KBM-7 (cell line): ENCODE results near the gene MTHFD2L.

Experiments used
- DNase-seq: peaks from one replicate; pipeline ENCODE4 v3.0.0-alpha.2; 2015
- in situ Hi-C: fragments of 300-500 bp; cut with MboI; formaldehyde crosslinking; loops from 2 replicates; pipeline ENCODE4 v1.14.3; 2020; ENCODE audit warnings: low sequenced_read_pairs, low pct_unique_long_range_greater_than_20kb, mixed read lengths

The MTHFD2L gene

GRCh38 chr4:74284053-74284452 is 126.1 kb downstream of the MTHFD2L start:
- in situ Hi-C loops, result no loop called here
- no peak for DNase-seq

GRCh38 chr4:74287164-74287563 is 129.2 kb downstream of the MTHFD2L start:
- in situ Hi-C loops, result no loop called here
- DNase-seq, result no peak

GRCh38 chr4:74287791-74288190 is 129.9 kb downstream of the MTHFD2L start:
- in situ Hi-C loops, result no loop called here
- no peak for DNase-seq

- in situ Hi-C loops, result no loop called here
- no peak for DNase-seq
Measured at GRCh38 chr4:74291471-74291870, 133.6 kb downstream of the MTHFD2L start.

GRCh38 chr4:74292111-74292870 is 134.4 kb downstream of the MTHFD2L start:
- DNase-seq, result no peak
- in situ Hi-C loops, result no loop called here

- no peak for DNase-seq
- in situ Hi-C loops, result no loop called here
Measured at GRCh38 chr4:74293558-74293957, 135.6 kb downstream of the MTHFD2L start.

- DNase-seq, result no peak
- in situ Hi-C loops, result no loop called here
Measured at GRCh38 chr4:74294681-74295080, 136.8 kb downstream of the MTHFD2L start.

GRCh38 chr4:74297539-74297938 is 139.6 kb downstream of the MTHFD2L start:
- no peak for DNase-seq
- in situ Hi-C loops, result no loop called here

- in situ Hi-C loops, result no loop called here
- no peak for DNase-seq
Measured at GRCh38 chr4:74304095-74304625, 146.2 kb downstream of the MTHFD2L start.

- DNase-seq, result no peak
- in situ Hi-C loops, result no loop called here
Measured at GRCh38 chr4:74305000-74305399, 147.1 kb downstream of the MTHFD2L start.

- in situ Hi-C loops, result no loop called here
- no peak for DNase-seq
Measured at GRCh38 chr4:74307170-74307569, 149.3 kb downstream of the MTHFD2L start.

GRCh38 chr4:74308215-74308614 is 150.3 kb downstream of the MTHFD2L start, which contains the start of gene EPGN:
Gene EPGN, plus strand, starts transcription at chr4:74308470. Its CDS starts 64 bp downstream, at chr4:74308534.
- DNase-seq, result no peak
- in situ Hi-C loops, result no loop called here

- no peak for DNase-seq
- in situ Hi-C loops, result no loop called here
Measured at GRCh38 chr4:74309223-74309622, 151.3 kb downstream of the MTHFD2L start.

GRCh38 chr4:74311696-74312313 is 153.9 kb downstream of the MTHFD2L start:
- in situ Hi-C loops, result no loop called here
- peak; percentile 57 for DNase-seq

- in situ Hi-C loops, result no loop called here
- no peak for DNase-seq
Measured at GRCh38 chr4:74314329-74314728, 156.4 kb downstream of the MTHFD2L start.

GRCh38 chr4:74314944-74315343 is 157.0 kb downstream of the MTHFD2L start:
- no peak for DNase-seq
- in situ Hi-C loops, result no loop called here

GRCh38 chr4:74315376-74315775 is 157.5 kb downstream of the MTHFD2L start:
- in situ Hi-C loops, result no loop called here
- DNase-seq, result no peak

GRCh38 chr4:74316397-74316796 is 158.5 kb downstream of the MTHFD2L start:
- DNase-seq, result no peak
- in situ Hi-C loops, result no loop called here

GRCh38 chr4:74317616-74318246 is 159.8 kb downstream of the MTHFD2L start:
- DNase-seq, result no peak
- in situ Hi-C loops, result no loop called here

- in situ Hi-C loops, result no loop called here
- DNase-seq, result no peak
Measured at GRCh38 chr4:74318276-74318675, 160.4 kb downstream of the MTHFD2L start.
